Inflammatory macrophage treated with lipopolysaccharide for 1 hour (primary cell): Measurements from ENCODE around the gene GSTT2.
A peak's percentile ranks its signal among the peaks of the same experiment; 100 is the strongest.
"Not testable (repeated sequence)": the region's sequence is repeated elsewhere in the genome, so short reads cannot be mapped to it uniquely, and the experiment has no call there.

Source experiments
- DNase-seq, 2 donors: peaks; one replicate each; pipeline ENCODE4 v3.0.0-alpha.2; 2020 to 2022

The GSTT2 gene

GRCh38 chr22:23979557-23980240 lies at the start of gene GSTT2:
Gene GSTT2 (plus strand): TSS chr22:23980134.
- DNase-seq, result not testable (repeated sequence)

GRCh38 chr22:23938328-23939016 lies 41.5 kb upstream of the GSTT2 start:
- no peak for DNase-seq

GRCh38 chr22:23939017-23939357 lies 40.9 kb upstream of the GSTT2 start:
- no peak for DNase-seq

- DNase-seq, result not testable (repeated sequence)
Observed at GRCh38 chr22:23940166-23940565, 39.8 kb upstream of the GSTT2 start.

- not testable (repeated sequence) for DNase-seq
Observed at GRCh38 chr22:23947391-23947790, 32.5 kb upstream of the GSTT2 start.

- DNase-seq, result not testable (repeated sequence)
Observed at GRCh38 chr22:23949764-23950163, 30.2 kb upstream of the GSTT2 start.

- peak in 1 of 2 donors; percentile 19 for DNase-seq
Observed at GRCh38 chr22:23951383-23951782, 28.6 kb upstream of the GSTT2 start.

- DNase-seq, result not testable (repeated sequence)
Observed at GRCh38 chr22:23952794-23953405, 27.0 kb upstream of the GSTT2 start.

GRCh38 chr22:23953485-23953884 lies 26.4 kb upstream of the GSTT2 start:
- DNase-seq, result not testable (repeated sequence)

GRCh38 chr22:23954193-23954990 lies 25.5 kb upstream of the GSTT2 start:
- not testable (repeated sequence) for DNase-seq

- not testable (repeated sequence) for DNase-seq
Observed at GRCh38 chr22:23954991-23955305, 25.0 kb upstream of the GSTT2 start.

GRCh38 chr22:23955886-23956285 lies 24.0 kb upstream of the GSTT2 start:
- not testable (repeated sequence) for DNase-seq

- peak; percentile 62 to 95 for DNase-seq
Observed at GRCh38 chr22:23956301-23956900, 23.5 kb upstream of the GSTT2 start.

- DNase-seq, result not testable (repeated sequence)
Observed at GRCh38 chr22:23961084-23961771, 18.7 kb upstream of the GSTT2 start, which contains the start of gene GSTT2B. Gene GSTT2B (minus strand): TSS chr22:23961195. CDS start chr22:23961131, 64 bp downstream.

- DNase-seq, result not testable (repeated sequence)
Observed at GRCh38 chr22:23966094-23966493, 13.8 kb upstream of the GSTT2 start.

- not testable (repeated sequence) for DNase-seq
Observed at GRCh38 chr22:23966568-23966967, 13.4 kb upstream of the GSTT2 start, which contains the start of gene DDTL. Gene DDTL (plus strand): TSS chr22:23966888. CDS start chr22:23966915, 27 bp downstream.

- DNase-seq, result no peak
Observed at GRCh38 chr22:23969071-23969470, 10.9 kb upstream of the GSTT2 start.

GRCh38 chr22:23970201-23970641 lies 9.7 kb upstream of the GSTT2 start:
- DNase-seq, result no peak

GRCh38 chr22:23970816-23971486 lies 9.0 kb upstream of the GSTT2 start:
- no peak for DNase-seq

GRCh38 chr22:23971927-23972326 lies 8.0 kb upstream of the GSTT2 start:
- DNase-seq, result not testable (repeated sequence)

GRCh38 chr22:23974345-23974744 lies 5.6 kb upstream of the GSTT2 start, which contains the start of gene DDT:
Gene DDT (minus strand): TSS chr22:23974441. CDS start chr22:23974414, 27 bp downstream.
- not testable (repeated sequence) for DNase-seq
